Common myeloid progenitor, CD34-positive (primary cell): ENCODE data around the gene CHST10. TPM values are rescaled to one million over a fixed set of nuclear protein-coding genes. Genes with fewer than 3 reads are reported as not detected.
"Not testable (repeated sequence)": the region's sequence is repeated elsewhere in the genome, so short reads cannot be mapped to it uniquely, and the experiment has no call there.

Source experiments
- CTCF ChIA-PET: fragments of 350-600 bp; sonication (Branson Sonifier 250); formaldehyde crosslinking; loops from one replicate; lab custom pipeline; 2021; ENCODE audit warnings: antibody characterized with exemption; lab: Charles Lee
- POLR2A ChIA-PET: fragments of 350-600 bp; sonication (Branson Sonifier 250); formaldehyde crosslinking; loops from one replicate; lab custom pipeline; 2021; ENCODE audit warnings: antibody characterized with exemption; lab: Charles Lee
- DNase-seq, 3 donors: peaks; one replicate each; pipeline versions ENCODE4 v3.0.0 to v3.0.0-alpha.2; 2013
- H3K27ac ChIP-seq, 2 experiments: 1 replicate in 1 of 2; 2 replicates in 1 of 2; pipeline ENCODE4 v1.7.0; 2013; ENCODE audit warnings: inconsistent platforms in 2 of 2, low read length in 2 of 2, mild to moderate bottlenecking in 2 of 2, low read depth in 1 of 2, moderate library complexity in 1 of 2; ENCODE audit not compliant: severe bottlenecking in 2 of 2, insufficient read depth in 1 of 2, poor library complexity in 1 of 2
- H3K27me3 ChIP-seq, 5 experiments: replicated peaks in 2 of 5; 1 replicate in 3 of 5; 2 replicates in 2 of 5; pipeline versions ENCODE4 v1.6.1 to v1.7.0; 2013; ENCODE audit warnings: low read length in 4 of 5, mild to moderate bottlenecking in 2 of 5, moderate library complexity in 2 of 5, inconsistent platforms in 1 of 5; ENCODE audit not compliant: insufficient read depth in 5 of 5, control insufficient read depth in 4 of 5
- H3K36me3 ChIP-seq, 4 experiments: 1 replicate in 2 of 4; 2 replicates in 2 of 4; pipeline versions ENCODE4 v1.6.1 to v1.7.0; 2013; ENCODE audit warnings: low read length in 3 of 4, control low read depth in 1 of 4, mild to moderate bottlenecking in 1 of 4; ENCODE audit not compliant: control insufficient read depth in 4 of 4, insufficient read depth in 4 of 4
- H3K4me1 ChIP-seq, 4 experiments: 1 replicate in 3 of 4; 2 replicates in 1 of 4; pipeline versions ENCODE4 v1.6.1 to v1.7.1; 2013; ENCODE audit warnings: low read length in 3 of 4, mild to moderate bottlenecking in 3 of 4, control low read depth in 1 of 4, inconsistent platforms in 1 of 4, moderate library complexity in 1 of 4; ENCODE audit not compliant: control insufficient read depth in 4 of 4, insufficient read depth in 4 of 4; ENCODE audit errors: control extremely low read depth in 1 of 4
- H3K4me3 ChIP-seq, 7 experiments: 1 replicate in 4 of 7; 2 replicates in 3 of 7; pipeline versions ENCODE4 v1.5.1 to v1.7.0; 2013; ENCODE audit warnings: mild to moderate bottlenecking in 7 of 7, low read length in 6 of 7, moderate library complexity in 6 of 7, inconsistent platforms in 2 of 7, low read depth in 2 of 7, control low read depth in 1 of 7; ENCODE audit not compliant: insufficient read depth in 4 of 7, control insufficient read depth in 1 of 7; ENCODE audit errors: extremely low read depth in 1 of 7
- H3K9me3 ChIP-seq, 5 experiments: 1 replicate in 4 of 5; 2 replicates in 1 of 5; pipeline versions ENCODE4 v1.6.1 to v1.7.1; 2013; ENCODE audit warnings: low read length in 4 of 5, mild to moderate bottlenecking in 2 of 5, inconsistent platforms in 1 of 5, low read depth in 1 of 5, moderate library complexity in 1 of 5; ENCODE audit not compliant: control insufficient read depth in 4 of 5, insufficient read depth in 2 of 5; ENCODE audit errors: control extremely low read depth in 1 of 5
- WGBS: methylation state at CpG from one replicate; pipeline ENCODE4 v1.1.5; 2013; ENCODE audit not compliant: insufficient coverage; 5-methylcytosine and 5-hydroxymethylcytosine counted together
- polyA plus RNA-seq: library from polyadenylated mRNA; unstranded; fragments of 120-200 nt; gene quantifications from one replicate; pipeline ENCODE4 v1.2.1, GENCODE V29; 2013

The CHST10 gene, protein sequence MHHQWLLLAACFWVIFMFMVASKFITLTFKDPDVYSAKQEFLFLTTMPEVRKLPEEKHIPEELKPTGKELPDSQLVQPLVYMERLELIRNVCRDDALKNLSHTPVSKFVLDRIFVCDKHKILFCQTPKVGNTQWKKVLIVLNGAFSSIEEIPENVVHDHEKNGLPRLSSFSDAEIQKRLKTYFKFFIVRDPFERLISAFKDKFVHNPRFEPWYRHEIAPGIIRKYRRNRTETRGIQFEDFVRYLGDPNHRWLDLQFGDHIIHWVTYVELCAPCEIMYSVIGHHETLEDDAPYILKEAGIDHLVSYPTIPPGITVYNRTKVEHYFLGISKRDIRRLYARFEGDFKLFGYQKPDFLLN
- 15.1 TPM for polyA plus RNA-seq

DNA sequence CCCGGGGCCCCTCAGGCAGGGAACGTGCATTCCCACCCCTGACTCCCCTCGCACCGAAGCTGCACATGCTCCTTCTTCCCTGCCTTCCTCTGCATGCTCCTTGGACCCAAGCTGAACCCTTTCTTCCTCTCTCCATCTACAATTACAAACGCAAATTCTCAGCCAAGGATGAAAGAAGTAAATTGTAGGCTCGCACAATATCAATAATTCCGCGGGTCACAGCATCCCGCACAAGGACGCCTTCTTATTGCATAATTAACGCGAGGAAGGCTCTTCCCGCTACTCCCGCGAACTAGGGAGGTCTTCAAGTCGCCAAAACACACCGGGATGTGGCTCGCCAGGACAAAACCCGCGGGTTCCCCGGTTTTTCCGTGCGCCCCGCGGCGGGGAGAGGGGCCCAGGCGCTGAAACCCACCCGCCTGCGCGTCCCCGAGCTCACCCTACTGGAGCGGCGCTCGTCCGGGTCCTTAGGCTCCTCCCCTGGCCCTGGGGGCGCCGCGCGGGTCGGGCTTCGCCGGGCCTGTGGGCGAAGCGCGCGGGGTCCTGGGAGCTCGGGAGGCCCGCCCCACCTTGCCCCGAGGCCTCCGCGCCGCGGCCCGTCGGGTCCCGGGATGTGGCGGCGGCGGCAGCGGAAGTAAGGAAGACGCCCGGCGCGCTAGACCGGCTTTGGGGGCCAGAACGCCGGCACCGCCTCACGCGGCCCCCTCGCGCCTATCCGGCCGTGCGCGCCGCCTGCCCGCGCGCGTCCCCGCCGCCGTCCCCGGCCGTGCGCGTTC lies at the start of gene CHST10:
Gene CHST10, minus strand, starts transcription at position 734 of the 776 bp plus-strand sequence. CDS start 10,993 bp downstream, outside the sequence.
- Histone ChIP-seq H3K9me3 (no peaks in the 10 kb centered on the region), H3K36me3 (peaks cover 0 to 20% (median 8%) of the 10 kb centered on the region in 4 experiments), H3K27ac (peak within 1 kb of the TSS; percentile 55 to 77), H3K4me3 (peak within 1 kb of the TSS; percentile 62 to 96 (median 89)), H3K4me1 (peaks cover 11 to 20% (median 14%) of the 10 kb centered on the region in 4 experiments), H3K27me3 (no peaks in the 10 kb centered on the region)
- WGBS = under 1% methylated on average over 77 of the region's 88 CpGs
- ChIA-PET CTCF (interaction anchor here (0.9 kb wide), 1 partner anchor 9 kb away, joined by 3 read pairs; no protein-coding TSS in a partner anchor), POLR2A (interaction anchor here (0.6 kb wide), 2 partner anchors 139 to 440 kb away, joined by 3 read pairs; no protein-coding TSS in a partner anchor)
- peak; percentile 63 to 84 (median 73) for DNase-seq

DNA sequence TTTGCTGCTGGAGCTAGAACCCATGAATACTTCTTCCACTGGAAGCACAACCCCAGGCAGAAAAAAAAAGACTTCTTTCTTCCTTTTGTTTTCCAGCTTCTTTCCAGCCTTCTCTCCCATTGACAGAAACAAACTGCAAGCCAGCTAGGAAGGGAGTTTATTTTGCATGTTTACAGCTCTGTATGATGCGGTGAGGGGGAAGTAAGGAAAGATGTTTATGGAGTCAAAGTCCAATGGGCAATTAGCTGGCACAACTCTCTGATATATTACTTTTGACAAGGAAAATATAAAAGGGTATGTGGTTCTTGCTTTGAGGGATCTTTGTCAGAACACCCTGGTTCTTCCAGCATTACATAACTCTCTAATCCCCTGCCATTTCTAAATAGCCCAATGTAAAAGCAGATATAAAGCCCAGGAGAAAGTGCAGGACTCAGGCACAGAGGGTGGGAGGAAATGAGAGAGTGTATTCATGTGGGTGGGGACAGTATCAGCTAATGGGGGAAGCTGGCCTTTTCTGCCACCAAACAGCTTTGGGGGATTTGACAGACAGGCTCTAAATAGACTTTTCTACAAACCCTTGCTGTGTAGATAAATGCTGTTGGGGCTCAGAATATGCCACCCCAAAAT lies 43.5 kb upstream of the CHST10 start:
- Histone ChIP-seq H3K4me1 (peaks cover 0 to 4% (median 0%) of the 10 kb centered on the region in 4 experiments), H3K36me3 (no peaks in the 10 kb centered on the region), H3K27me3 (no peaks in the 10 kb centered on the region), H3K4me3 (no peak overlapping the region), H3K27ac (no peak overlapping the region), H3K9me3 (peaks cover 3 to 14% (median 8%) of the 10 kb centered on the region in 5 experiments)
- no CpG with 5 or more reads among the region's 1 CpG for WGBS
- POLR2A ChIA-PET = no interaction called here
- CTCF ChIA-PET = interaction anchor here (0.7 to 1.4 kb wide), 2 partner anchors 11 to 921 kb away, joined by 3 to 4 read pairs; no protein-coding TSS in a partner anchor
- DNase-seq = no peak

DNA sequence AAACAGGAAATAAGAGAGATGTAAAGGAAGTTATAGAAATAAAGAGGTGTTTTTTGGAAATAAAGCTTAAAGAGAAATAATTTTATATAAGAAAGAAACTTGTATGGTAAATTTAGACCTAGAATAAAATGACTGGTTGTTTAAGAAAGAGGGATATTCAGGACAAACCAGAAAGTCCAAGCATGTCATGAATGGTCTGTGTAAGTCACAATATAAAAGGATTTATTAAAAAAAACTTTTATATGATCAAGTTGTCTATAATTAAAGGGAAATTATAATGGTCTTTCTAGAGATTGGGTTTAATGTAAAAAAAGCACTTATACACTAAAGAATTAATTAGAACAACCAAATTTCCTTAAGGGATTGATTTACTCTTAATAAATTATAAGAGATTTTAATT lies 38.9 kb upstream of the CHST10 start:
- H3K9me3 ChIP-seq = peaks cover 2 to 16% (median 9%) of the 10 kb centered on the region in 5 experiments
- H3K36me3 ChIP-seq, H3K27me3 ChIP-seq, POLR2A ChIA-PET, CTCF ChIA-PET, H3K27ac ChIP-seq, H3K4me1 ChIP-seq, H3K4me3 ChIP-seq: not testable (repeated sequence)
- DNase-seq = peak in 2 of 3 donors; percentile 10 to 19

DNA sequence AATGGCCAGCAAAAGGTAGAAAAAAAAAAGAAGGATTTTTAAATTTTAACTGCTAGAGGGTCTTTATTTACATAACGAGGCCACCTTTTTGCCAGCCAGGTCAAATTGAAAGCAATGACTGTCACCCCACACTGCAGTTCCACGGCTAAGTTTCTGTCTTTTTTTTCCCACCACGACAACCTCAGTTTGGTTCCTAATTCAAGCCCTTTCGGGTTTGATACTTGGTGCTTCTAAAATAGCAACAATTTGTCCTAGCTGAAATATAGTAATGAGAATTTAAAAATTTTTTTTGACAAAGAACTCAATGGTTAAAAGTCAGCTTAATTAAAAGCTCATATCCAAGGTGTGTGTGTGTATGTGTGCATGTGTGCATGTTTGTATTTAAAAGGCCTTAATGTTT lies 36.4 kb upstream of the CHST10 start:
- CTCF ChIA-PET = interaction anchor here (0.8 kb wide), 1 partner anchor 24 kb away, joined by 3 read pairs; no protein-coding TSS in a partner anchor
- no peak for DNase-seq
- no peak overlapping the region for H3K4me3 ChIP-seq
- POLR2A ChIA-PET = no interaction called here
- H3K27me3 ChIP-seq = no peaks in the 10 kb centered on the region
- H3K9me3 ChIP-seq = peaks cover 0 to 13% (median 3%) of the 10 kb centered on the region in 5 experiments
- no peak overlapping the region for H3K27ac ChIP-seq
- no peaks in the 10 kb centered on the region for H3K4me1 ChIP-seq
- WGBS = 69% methylated on average over 2 of the region's 4 CpGs
- H3K36me3 ChIP-seq = no peaks in the 10 kb centered on the region

DNA sequence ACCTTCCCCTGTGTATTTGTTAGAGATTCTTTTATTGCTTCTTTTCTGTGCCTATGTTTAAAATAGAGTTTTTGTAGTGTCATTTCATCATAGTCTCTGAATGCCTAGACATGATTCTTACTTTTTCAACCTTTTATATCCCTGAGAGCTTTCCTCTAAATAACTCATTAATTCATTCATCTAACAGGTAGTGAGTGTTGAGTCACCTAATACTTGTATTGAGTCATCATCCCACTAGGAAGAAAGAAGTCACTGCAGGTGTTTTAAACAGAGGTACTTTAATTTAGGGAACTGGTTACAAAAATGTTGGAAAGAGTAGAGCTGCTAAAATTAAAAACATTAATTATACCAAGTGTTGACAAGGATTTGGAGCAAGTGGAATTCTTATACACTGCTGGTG lies 34.3 kb upstream of the CHST10 start:
- Histone ChIP-seq H3K9me3 (peaks cover 0 to 4% (median 2%) of the 10 kb centered on the region in 5 experiments), H3K36me3 (no peaks in the 10 kb centered on the region), H3K4me1 (no peaks in the 10 kb centered on the region), H3K27ac (no peak overlapping the region), H3K4me3 (no peak overlapping the region), H3K27me3 (no peaks in the 10 kb centered on the region)
- DNase-seq = no peak
- POLR2A ChIA-PET = no interaction called here
- CTCF ChIA-PET = no interaction called here

DNA sequence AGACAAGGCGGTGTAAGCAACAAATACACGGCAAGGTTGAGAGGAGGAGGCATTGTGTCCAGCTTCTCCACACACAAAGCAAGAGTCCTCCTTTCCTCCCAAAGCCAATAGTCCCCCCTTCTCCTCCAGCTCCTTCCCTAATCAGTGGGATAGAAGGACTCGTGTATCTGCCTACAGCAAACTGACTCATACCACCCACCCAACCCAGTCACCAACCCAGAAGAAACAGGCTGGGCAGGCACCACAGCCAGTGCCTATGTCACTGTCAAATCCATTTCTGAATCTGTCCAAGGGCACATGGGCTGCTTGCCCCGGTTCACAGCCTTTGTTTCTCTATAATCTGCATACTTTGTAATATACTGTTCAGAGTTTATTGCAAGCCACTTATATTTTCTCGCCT lies 33.6 kb upstream of the CHST10 start:
- no peak overlapping the region for H3K4me3 ChIP-seq
- POLR2A ChIA-PET = no interaction called here
- no peak for DNase-seq
- CTCF ChIA-PET = no interaction called here
- no peaks in the 10 kb centered on the region for H3K27me3 ChIP-seq
- no peaks in the 10 kb centered on the region for H3K36me3 ChIP-seq
- no peaks in the 10 kb centered on the region for H3K4me1 ChIP-seq
- peaks cover 0 to 4% (median 0%) of the 10 kb centered on the region in 5 experiments for H3K9me3 ChIP-seq
- no peak overlapping the region for H3K27ac ChIP-seq
- WGBS = 100% methylated on average over 3 of the region's 5 CpGs
